K562 (cell line): ENCODE results near the gene RDH13. TPM values are rescaled to one million over a fixed set of nuclear protein-coding genes. Genes with fewer than 3 reads are reported as not detected.

Experiments
- CBX8 ChIP-seq: fragments of 200-600 bp; sonication (generic); IDR thresholded peaks from 2 replicates; pipeline ENCODE4 v1.6.1; 2012; ENCODE audit warnings: borderline replicate concordance, mixed run types, low read depth, mild to moderate bottlenecking, moderate library complexity, mixed read lengths, low read length, control low read depth, inconsistent platforms; ENCODE audit not compliant: poor library complexity, severe bottlenecking; ENCODE audit errors: extremely low read depth
- EP300 ChIP-seq: IDR thresholded peaks from 2 replicates; pipeline ENCODE4 v1.6.1; 2012; ENCODE audit warnings: low read length, improper control_type of control experiment
- ETV1 ChIP-seq: fragments of 450-650 bp; conservative IDR thresholded peaks from 2 replicates; pipeline ENCODE4 v1.6.1; 2016; ENCODE audit warnings: missing genetic modification characterization, control low read depth, low read depth, missing compliant biosample characterization
- ETV5 ChIP-seq: sonication (generic); formaldehyde crosslinking; IDR thresholded peaks from 2 replicates; pipeline ENCODE4 v1.4.0; 2020; ENCODE audit warnings: low read depth, mild to moderate bottlenecking, missing genetic modification reagents
- GABPB1 ChIP-seq: sonication (generic); formaldehyde crosslinking; IDR thresholded peaks from 2 replicates; pipeline ENCODE4 v1.8.0; 2022; ENCODE audit warnings: mild to moderate bottlenecking, missing genetic modification reagents
- GTF3C2 ChIP-seq: IDR thresholded peaks from 3 replicates; pipeline ENCODE4 v1.6.1; 2011; ENCODE audit warnings: borderline replicate concordance, mild to moderate bottlenecking, moderate library complexity; ENCODE audit not compliant: insufficient read length; ENCODE audit errors: extremely low read depth
- KAT7 ChIP-seq: sonication (generic); formaldehyde crosslinking; IDR thresholded peaks from 2 replicates; pipeline ENCODE4 v1.8.0; 2022; ENCODE audit warnings: missing genetic modification reagents, mild to moderate bottlenecking, borderline replicate concordance
- KLF13 ChIP-seq: fragments of 450-650 bp; IDR thresholded peaks from 2 replicates; pipeline ENCODE4 v1.6.1; 2016; ENCODE audit warnings: missing genetic modification characterization, low read depth, mild to moderate bottlenecking, missing compliant biosample characterization, moderate library complexity, borderline replicate concordance
- MLLT1 ChIP-seq, 2 experiments: fragments of 450-650 bp; IDR thresholded peaks; 2 replicates each; pipeline ENCODE4 v1.6.1; 2016
- NFIC ChIP-seq: fragments of 450-650 bp; IDR thresholded peaks from 2 replicates; pipeline ENCODE4 v1.6.1; 2017; ENCODE audit warnings: mild to moderate bottlenecking, inconsistent platforms
- NRF1 ChIP-seq, 2 experiments: fragments of 450-650 bp; IDR thresholded peaks in 1 of 2; conservative IDR thresholded peaks in 1 of 2; 2 replicates each; pipeline ENCODE4 v1.6.1; 2014; ENCODE audit warnings: mild to moderate bottlenecking in 2 of 2
- POLR2AphosphoS5 ChIP-seq: IDR thresholded peaks from 2 replicates; pipeline ENCODE4 v1.6.1; 2011; ENCODE audit warnings: mild to moderate bottlenecking, low read depth, low read length, moderate library complexity; ENCODE audit not compliant: control insufficient read depth, insufficient read depth
- PRDM10 ChIP-seq: fragments of 450-650 bp; IDR thresholded peaks from 2 replicates; pipeline ENCODE4 v1.6.1; 2018; ENCODE audit not compliant: partially characterized antibody
- RBM17 ChIP-seq: fragments of 200-400 bp; formaldehyde crosslinking; IDR thresholded peaks from 2 replicates; pipeline ENCODE4 v1.6.1; 2017; ENCODE audit warnings: low read depth, mild to moderate bottlenecking, low read length, borderline replicate concordance
- SP1 ChIP-seq: sonication (generic); formaldehyde crosslinking; IDR thresholded peaks from 2 replicates; pipeline ENCODE4 v1.8.1; 2022; ENCODE audit warnings: mild to moderate bottlenecking, missing genetic modification reagents
- ZNF395 ChIP-seq: fragments of 200-800 bp; sonication (Bioruptor generic); IDR thresholded peaks from 2 replicates; pipeline ENCODE4 v1.6.1; 2017; ENCODE audit warnings: missing genetic modification characterization, missing compliant biosample characterization
- polyA plus RNA-seq, 8 experiments: library from polyadenylated mRNA; depleted of rRNA in 4 of 8; stranded (reverse) in 5 of 8; unstranded in 3 of 8; fragments of >200 nt; fragmentation: Nextera tagmentation in 2 of 8; fragmentation: Illumina TruSeq in 1 of 8; extraction: Ambion mirVana in 2 of 8; extraction: Trizol in 1 of 8; gene quantifications; 2 replicates each; pipeline versions ENCODE4 v1.2.1 to v1.2.3, GENCODE V29; 2011 to 2014; ENCODE audit warnings: inconsistent platforms in 1 of 8, missing spikeins in 1 of 8
- total RNA-seq, 7 experiments: library from RNA; depleted of rRNA in 6 of 7; stranded (reverse); fragments of >200 nt in 6 of 7; fragmentation: Illumina TruSeq in 2 of 7; extraction: Trizol in 2 of 7; gene quantifications; 2 replicates each; pipeline versions ENCODE4 v1.2.1 to v1.2.3, GENCODE V29; 2011 to 2021; ENCODE audit warnings: low replicate concordance in 1 of 7

RDH13 gene
- total and polyA plus RNA-seq, 9 of the 15 experiments (the other 6 are each of a cell fraction or from before 2014, with no cell fraction given): 7.5 to 70.3 (median 39.5) TPM

GRCh38 chr19:55005684-55006488 is 57.1 kb downstream of the RDH13 start (continued):
- TF ChIP-seq NRF1 (conservative IDR thresholded peaks at IDR 0.05 in 1 of 2, IDR thresholded peaks at IDR 0.05 in 1 of 2): peak in 1 of 2 experiments; percentile 46; a peak in 1 of 4 replicates
- no peak for TF ChIP-seq RBM17
- TF ChIP-seq POLR2AphosphoS5: peak; percentile 93
- peak; percentile 42 for TF ChIP-seq PRDM10
- TF ChIP-seq CBX8: no peak
- TF ChIP-seq MLLT1 (IDR thresholded peaks at IDR 0.05): peak; percentile 89 to 93
- peak; percentile 56; the same call in 1 of the 2 replicates for TF ChIP-seq EP300
- peak; percentile 99 for TF ChIP-seq ETV1 (tag)
- peak; percentile 45; the same call in 1 of the 2 replicates for TF ChIP-seq SP1 (CRISPR knock-in tag)
- no peak for TF ChIP-seq KLF13 (tag)
- TF ChIP-seq ZNF395 (CRISPR knock-in tag): peak; percentile 96
- TF ChIP-seq ETV5 (CRISPR knock-in tag): peak; percentile 89
- peak; percentile 96 for TF ChIP-seq GABPB1 (CRISPR knock-in tag)
- peak; percentile 39; the same call in 1 of the 2 replicates for TF ChIP-seq NFIC
- TF ChIP-seq KAT7 (CRISPR knock-in tag): peak; percentile 85; the same call in 1 of the 2 replicates
- no peak for TF ChIP-seq GTF3C2
